GM12874 (cell line): Measurements from ENCODE around the gene PSMA7.

Experiments
- TF ChIP-seq, protein P1 (sequence below): IDR thresholded peaks from 2 replicates; pipeline ENCODE4 v1.5.1; 2011; ENCODE audit warnings: low read depth, mild to moderate bottlenecking, control low read depth, low read length, moderate library complexity; ENCODE audit not compliant: insufficient read depth

PSMA7 gene

GRCh38 chr20:62162765-62163484 is 19.7 kb upstream of the PSMA7 start:
- TF ChIP-seq, protein P1, sequence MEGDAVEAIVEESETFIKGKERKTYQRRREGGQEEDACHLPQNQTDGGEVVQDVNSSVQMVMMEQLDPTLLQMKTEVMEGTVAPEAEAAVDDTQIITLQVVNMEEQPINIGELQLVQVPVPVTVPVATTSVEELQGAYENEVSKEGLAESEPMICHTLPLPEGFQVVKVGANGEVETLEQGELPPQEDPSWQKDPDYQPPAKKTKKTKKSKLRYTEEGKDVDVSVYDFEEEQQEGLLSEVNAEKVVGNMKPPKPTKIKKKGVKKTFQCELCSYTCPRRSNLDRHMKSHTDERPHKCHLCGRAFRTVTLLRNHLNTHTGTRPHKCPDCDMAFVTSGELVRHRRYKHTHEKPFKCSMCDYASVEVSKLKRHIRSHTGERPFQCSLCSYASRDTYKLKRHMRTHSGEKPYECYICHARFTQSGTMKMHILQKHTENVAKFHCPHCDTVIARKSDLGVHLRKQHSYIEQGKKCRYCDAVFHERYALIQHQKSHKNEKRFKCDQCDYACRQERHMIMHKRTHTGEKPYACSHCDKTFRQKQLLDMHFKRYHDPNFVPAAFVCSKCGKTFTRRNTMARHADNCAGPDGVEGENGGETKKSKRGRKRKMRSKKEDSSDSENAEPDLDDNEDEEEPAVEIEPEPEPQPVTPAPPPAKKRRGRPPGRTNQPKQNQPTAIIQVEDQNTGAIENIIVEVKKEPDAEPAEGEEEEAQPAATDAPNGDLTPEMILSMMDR, result no peak

- TF ChIP-seq, protein P1, result no peak
Measured at GRCh38 chr20:62161347-62161746, 18.2 kb upstream of the PSMA7 start.

DNA sequence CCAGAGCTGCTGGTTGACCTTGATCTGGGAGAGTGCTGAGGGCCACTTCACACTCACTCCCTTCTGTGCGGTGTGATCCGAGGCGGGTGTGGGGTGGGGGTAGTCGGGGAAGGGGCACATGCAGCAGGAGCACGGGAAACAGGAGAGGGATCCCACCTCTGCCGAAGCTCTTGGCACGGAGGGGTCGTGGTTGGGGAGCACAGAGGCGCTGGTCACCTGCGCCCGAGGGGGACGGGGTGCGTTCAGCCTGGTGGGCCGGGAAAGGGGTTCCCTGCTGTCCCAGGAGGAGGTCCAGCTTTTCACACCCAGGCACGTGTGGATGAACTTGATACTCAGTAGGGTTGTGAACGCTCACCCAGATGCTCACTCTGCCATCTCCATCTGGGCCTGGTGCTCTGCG is 17.7 kb upstream of the PSMA7 start:
- TF ChIP-seq, protein P1, result no peak

GRCh38 chr20:62160253-62160652 is 17.1 kb upstream of the PSMA7 start:
- TF ChIP-seq, protein P1, result no peak

GRCh38 chr20:62159839-62160238 is 16.6 kb upstream of the PSMA7 start:
- TF ChIP-seq, protein P1, result no peak

DNA sequence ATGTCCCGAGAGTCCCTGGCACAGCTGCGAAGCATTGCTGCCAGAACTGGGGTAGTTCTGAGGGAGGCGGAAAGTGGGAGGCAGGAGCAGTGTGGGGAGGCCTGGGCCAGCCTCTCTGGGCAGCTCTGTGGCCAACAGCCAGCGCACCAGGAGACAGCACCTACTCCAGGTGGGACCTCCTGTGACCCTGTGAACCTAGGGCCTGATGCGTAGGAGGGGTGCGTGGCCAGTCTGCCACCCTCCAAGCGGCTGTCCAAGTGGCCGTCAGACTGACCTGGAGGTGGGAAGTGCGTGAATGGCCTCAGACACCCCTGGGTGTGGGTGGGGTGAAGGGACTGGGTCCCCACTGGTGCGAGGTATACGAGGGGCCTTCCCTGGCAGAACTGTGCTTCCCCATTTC is 15.9 kb upstream of the PSMA7 start:
- TF ChIP-seq, protein P1, result no peak

DNA sequence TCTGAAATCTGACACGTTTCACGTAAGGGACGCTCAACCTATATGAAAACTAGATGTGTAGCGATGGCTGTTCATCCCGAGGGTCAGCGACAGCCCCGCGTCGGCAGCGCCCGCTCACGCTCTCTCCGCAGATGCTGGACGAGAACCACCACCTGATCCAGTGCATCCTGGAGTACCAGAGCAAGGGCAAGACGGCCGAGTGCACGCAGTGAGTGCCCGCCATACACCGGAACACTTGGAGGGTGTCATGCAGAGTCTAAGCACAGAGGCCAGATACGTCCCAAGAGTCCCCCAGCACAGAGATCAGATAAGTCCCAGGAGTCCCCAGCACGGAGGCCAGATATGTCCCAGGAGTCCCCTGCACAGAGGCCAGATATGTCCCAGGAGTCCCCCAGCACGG is 15.3 kb upstream of the PSMA7 start:
- TF ChIP-seq, protein P1, result no peak
